GM19463 (cell line): ENCODE results near the gene RAB1A.
"Not testable (repeated sequence)": the region's sequence is repeated elsewhere in the genome, so short reads cannot be mapped to it uniquely, and the experiment has no call there.

ENCODE experiments used
- ATAC-seq: cut with Tn5 transposase; IDR thresholded peaks from one replicate; pipeline ENCODE4 v1.9.1; 2021; ENCODE audit warnings: mild to moderate bottlenecking, moderate library complexity; ENCODE audit not compliant: unreplicated experiment

The RAB1A gene

DNA sequence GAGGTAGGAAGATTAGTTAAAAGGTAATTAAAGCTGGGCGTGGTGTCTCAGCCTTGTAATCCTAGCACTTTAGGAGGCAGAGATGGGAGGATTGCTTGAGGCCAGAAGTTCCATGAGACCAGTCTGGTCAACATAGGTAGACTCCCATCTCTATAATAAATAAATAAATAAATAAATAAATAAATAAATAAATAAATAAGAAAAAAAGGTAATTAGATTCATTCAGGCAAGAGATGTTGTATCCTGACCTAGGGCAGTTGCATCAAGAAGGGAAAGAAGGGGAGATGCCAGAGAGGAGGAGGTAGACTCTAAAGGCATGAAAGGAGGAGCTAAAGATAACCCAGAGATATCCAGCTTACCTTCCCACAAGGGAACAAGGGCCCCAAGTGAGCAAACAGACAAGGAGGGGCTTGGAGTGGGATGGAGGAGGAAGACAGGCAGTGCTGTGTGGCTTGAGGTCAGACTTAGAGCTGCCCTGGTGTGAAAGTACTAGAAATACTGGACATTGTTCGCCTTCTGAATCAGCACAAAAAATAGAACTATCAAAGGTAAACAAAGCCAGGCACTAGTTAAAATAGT is 7.4 kb upstream of the RAB1A start:
- ATAC-seq: no peak

GRCh38 chr2:65136253-65136652 is 6.3 kb upstream of the RAB1A start:
- no peak for ATAC-seq

DNA sequence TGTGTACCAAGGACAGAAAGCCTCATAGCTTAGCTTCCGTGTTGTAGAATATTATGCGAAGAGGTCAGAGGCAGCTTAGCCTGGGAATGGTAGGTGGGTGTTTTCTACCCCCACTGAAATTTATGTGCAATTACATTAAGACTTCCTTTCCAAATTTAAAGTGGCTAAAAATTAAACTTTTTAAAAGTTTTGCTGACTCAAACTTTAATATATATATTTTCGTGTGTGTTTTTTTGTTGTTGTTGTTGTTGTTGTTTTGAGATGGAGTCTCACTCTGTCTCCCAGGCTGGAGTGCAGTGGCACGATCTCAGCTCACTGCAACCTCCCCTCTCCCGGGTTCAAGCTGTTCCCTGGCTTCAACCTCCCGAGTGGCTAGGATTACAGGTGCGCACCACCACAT is 4.3 kb upstream of the RAB1A start:
- ATAC-seq: no peak

- no peak for ATAC-seq
These were observed 3.7 kb upstream of the RAB1A start for GRCh38 chr2:65133626-65134025.

GRCh38 chr2:65132930-65133329 is 3.0 kb upstream of the RAB1A start:
- not testable (repeated sequence) for ATAC-seq

GRCh38 chr2:65130664-65131175 is 814 bp upstream of the RAB1A start:
- peak; percentile 19 for ATAC-seq

GRCh38 chr2:65129286-65129825 is 550 bp downstream of the RAB1A start:
- ATAC-seq: no peak

DNA sequence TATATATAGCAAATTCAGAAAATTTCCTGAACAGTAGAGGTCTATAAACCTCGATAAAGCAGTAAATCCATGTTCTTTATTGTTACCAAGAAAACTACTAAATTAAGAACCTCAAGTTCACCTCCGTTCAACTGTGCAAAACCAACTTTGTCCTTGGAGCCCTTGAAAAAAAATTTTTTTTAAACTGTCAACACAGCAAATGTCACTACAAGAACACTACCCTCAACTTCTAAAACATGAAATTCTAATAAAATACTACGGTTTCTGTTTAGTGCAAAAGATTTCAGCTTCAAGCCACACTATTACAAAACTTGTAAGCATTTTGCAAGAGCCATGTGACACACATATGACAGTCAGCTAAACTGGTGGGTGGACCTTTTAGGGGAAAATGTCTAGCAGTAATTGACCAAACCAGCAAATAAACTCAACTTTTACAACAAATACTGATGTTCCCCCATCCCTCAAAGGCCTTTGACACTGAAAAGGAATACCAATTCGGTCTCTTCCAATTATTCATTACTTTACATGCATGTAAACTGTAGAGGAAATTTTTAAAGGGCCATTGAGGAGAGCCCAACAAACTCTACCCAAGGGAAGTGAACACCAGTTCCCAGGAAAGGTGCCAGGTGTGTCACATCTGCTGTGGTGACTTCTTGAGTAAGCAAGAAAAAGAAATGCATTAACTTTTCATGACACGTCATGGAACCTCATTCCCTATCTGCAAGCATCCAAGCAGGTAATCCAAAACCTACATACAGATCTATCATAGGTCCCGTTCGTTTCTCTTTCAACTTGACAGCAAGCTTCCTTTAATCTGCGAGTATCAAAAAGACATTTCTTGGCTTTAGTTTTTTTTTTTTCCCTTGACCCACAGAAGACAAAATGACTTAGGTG is 1.4 kb downstream of the RAB1A start:
- no peak for ATAC-seq

DNA sequence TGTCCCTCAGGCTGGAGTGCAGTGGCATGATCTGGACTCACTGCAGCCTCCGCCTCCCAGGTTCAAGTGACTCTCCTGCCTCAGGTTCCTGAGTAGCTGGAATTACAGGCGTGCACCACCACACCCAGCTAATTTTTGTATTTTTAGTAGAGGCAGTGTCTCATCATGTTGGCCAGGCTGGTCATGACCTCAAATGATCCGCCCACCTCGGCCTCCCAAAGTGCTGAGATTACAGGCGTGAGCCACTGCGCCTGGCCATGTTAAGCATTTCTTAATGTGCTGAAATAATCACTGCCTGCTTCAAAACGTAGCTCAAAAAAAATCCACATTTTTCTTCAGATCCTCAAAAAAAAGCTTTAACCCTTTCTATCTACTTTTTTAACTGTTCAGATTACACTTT is 4.4 kb downstream of the RAB1A start:
- not testable (repeated sequence) for ATAC-seq

- no peak for ATAC-seq
These were observed 7.6 kb downstream of the RAB1A start for GRCh38 chr2:65122313-65122712.

DNA sequence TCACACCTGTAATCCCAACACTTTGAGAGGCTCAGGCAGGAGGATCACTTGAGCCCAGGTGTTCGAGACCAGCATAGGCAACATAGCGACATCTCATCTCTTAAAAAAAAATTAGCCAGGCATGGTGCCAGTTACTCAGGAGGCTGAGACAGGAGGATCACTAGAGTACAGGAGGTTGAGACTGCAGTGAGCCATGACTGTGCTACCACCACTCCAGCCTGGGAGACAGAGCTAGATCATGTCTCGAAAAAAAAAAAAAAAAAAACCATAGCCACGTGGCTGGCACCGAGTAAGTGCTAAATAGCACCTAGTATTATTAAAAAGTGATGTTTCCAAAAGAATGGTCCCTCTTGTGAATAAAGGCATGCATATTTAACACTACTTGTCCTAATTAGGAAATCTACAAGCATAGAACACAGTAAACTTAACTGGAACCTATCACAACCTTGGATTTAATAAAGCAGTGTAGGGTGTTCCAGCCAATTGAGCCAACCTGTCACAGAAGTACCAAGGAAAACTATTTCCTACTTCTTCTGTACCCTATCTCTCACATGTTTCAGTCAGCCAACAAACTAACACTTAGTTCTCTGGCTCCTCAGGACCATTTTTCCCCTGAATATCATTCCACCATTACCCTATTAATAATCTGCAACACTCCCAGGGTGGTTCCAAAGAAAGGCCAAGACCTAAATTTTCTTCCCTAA is 8.8 kb downstream of the RAB1A start:
- no peak for ATAC-seq

GRCh38 chr2:65116645-65117044 is 13.3 kb downstream of the RAB1A start:
- no peak for ATAC-seq

DNA sequence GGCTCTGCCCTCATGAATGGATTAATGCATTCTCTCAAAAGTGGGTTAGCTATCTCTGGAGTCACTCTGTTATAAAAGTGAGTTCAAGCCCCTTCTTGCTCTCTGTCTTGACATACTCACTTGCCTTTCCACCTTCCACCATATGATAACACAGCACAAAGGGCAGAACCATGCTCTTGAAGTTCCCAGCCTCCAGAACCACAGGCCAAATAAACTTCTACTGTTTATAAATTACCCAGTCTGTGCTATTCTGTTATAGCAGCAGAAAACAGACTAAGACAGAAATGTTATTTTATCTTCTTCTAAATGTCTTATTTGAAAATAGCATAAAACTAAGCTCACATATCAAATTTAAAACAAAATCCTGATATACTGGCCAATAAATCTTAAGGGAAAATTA is 15.0 kb downstream of the RAB1A start:
- ATAC-seq: no peak

DNA sequence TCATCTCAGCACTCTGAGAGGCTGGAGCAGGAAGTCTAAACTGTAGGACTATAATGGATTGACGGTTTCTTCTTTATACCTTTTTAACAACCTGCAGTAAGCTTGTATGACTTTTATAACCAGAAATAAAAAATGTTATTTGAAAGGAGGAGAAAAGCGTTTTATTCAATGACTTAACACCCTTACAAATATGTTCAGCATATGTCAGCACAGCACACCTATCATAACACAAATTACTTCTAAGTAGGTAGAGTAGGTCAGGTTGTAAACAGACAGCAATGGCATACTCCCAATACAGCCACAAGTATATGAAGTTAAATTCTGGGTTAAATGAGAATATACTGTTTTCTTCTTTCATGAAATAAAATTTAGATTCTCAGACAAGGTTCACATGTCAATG is 16.1 kb downstream of the RAB1A start:
- no peak for ATAC-seq

GRCh38 chr2:65113229-65113628 is 16.7 kb downstream of the RAB1A start:
- ATAC-seq: no peak

- no peak for ATAC-seq
These were observed 17.3 kb downstream of the RAB1A start for GRCh38 chr2:65112633-65113032.

DNA sequence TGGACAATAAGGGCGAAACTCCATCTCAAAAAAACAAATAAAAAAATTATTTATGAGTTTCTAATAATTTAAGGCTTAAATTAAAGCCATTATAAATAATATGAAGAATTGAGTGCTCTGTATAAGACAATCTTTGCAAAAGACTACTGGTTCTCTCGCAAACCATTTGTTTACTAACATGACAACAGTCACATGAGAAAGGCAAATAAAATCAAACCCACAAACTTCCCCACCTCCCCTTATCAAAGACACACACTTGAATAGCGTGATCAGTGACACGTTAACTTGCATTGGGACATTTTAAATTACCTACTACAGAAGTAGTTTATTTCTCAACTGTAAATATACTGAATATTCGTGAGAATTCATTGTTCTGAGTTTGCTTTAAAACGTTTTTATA is 21.1 kb downstream of the RAB1A start:
- no peak for ATAC-seq

DNA sequence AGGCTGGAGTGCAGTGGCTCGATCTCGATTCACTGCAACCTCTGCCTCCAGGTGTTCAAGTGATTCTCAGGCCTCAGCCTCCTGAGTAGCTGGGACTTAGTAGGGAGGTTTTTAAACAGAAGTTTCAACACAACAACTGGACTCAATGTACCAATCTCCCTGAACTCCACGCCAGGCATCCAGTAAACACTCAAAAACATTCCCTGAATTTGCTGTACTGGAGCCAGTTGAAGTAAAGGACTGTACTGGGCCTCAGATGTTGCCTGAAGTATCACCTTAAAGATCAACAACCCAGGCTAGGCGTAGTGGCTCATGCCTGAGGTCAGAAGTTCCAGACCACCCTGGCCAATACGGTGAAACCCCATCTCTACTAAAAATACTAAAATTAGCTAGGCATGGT is 22.4 kb downstream of the RAB1A start:
- no peak for ATAC-seq

GRCh38 chr2:65103013-65103715 is 26.7 kb downstream of the RAB1A start:
- no peak for ATAC-seq

GRCh38 chr2:65101071-65101470 is 28.8 kb downstream of the RAB1A start:
- ATAC-seq: no peak

DNA sequence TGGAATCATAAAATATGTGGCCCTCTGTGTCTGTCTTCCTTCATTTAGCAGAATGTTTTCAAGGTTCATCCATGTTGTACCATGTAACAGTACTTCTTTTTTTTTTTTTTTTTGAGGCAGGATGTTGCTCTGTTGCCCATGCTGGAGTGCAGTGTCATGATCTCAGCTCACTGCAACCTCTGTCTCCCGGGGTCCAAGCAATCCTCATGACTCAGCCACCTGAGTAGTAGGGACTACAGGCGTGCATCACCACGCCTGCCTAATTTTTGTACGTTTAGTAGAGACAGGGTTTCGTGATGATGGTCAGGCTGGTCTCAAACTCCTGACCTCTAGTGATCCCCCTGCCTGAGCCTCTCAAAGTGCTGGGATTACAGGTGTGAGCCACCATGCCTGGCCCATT is 31.2 kb downstream of the RAB1A start:
- ATAC-seq: no peak
